Activated T-cell treated with anti-CD3 and anti-CD28 coated beads, Interleukin-2, amount 50 U/mL, for 72 hours (primary cell): ENCODE results near the gene EIF3C. TPM values are rescaled to one million over a fixed set of nuclear protein-coding genes. Genes with fewer than 3 reads are reported as not detected.

Experiments used
- total RNA-seq, 2 donors: library from RNA; stranded (reverse); gene quantifications; one replicate each; pipeline ENCODE4 v1.2.3, GENCODE V29; 2022

Gene EIF3C
- total RNA-seq, 2 donors from 2014 or later, result 470 to 660 TPM

Other genes with a start within 250 kb of the EIF3C start
- gene NPIPB7, start 239.1 kb upstream of the EIF3C start, total RNA-seq, result under 1 TPM in 1 of 2 donors, not detected in 1; 0.48 TPM
- 10 to 100 TPM; 22.4 to 30.1 TPM for gene CLN3, start 219.4 kb upstream of the EIF3C start, total RNA-seq
- 1 to 10 TPM; 2.7 to 3.2 TPM for gene APOBR, start 216.8 kb upstream of the EIF3C start, total RNA-seq
- not detected for gene IL27, start 204.6 kb upstream of the EIF3C start, total RNA-seq
- not detected for gene NUPR1, start 172.5 kb upstream of the EIF3C start, total RNA-seq
- gene SGF29, start 157.5 kb upstream of the EIF3C start, total RNA-seq, result 10 to 100 TPM; 42.4 to 60.0 TPM
- 1 to 10 TPM in 1 of 2 donors, under 1 TPM in 1; 0.25 to 1.2 TPM for gene SULT1A2, start 114.4 kb upstream of the EIF3C start, total RNA-seq
- gene SULT1A1, start 101.4 kb upstream of the EIF3C start, total RNA-seq, result 10 to 100 TPM; 12.7 to 18.6 TPM
- 1 to 10 TPM in 1 of 2 donors, not detected in 1; 2.7 TPM for gene NPIPB8, start 73.4 kb upstream of the EIF3C start, total RNA-seq
- 1 to 10 TPM; 3.4 to 4.1 TPM for gene NPIPB9, start 40.3 kb downstream of the EIF3C start, total RNA-seq
- gene ATXN2L, start 111.5 kb downstream of the EIF3C start, total RNA-seq, result 100 to 1,000 TPM; 456 to 594 TPM
- gene TUFM, start 134.9 kb downstream of the EIF3C start, total RNA-seq, result 100 to 1,000 TPM; 172 to 220 TPM
- gene SH2B1, start 152.4 kb downstream of the EIF3C start, total RNA-seq, result 10 to 100 TPM; 46.7 to 48.1 TPM
- 1 to 10 TPM; 6.1 to 8.4 TPM for gene ATP2A1, start 167.0 kb downstream of the EIF3C start, total RNA-seq
- 10 to 100 TPM; 10.8 to 14.1 TPM for gene RABEP2, start 213.8 kb downstream of the EIF3C start, total RNA-seq
- 1 to 10 TPM; 1.3 to 1.4 TPM for gene CD19, start 220.5 kb downstream of the EIF3C start, total RNA-seq
- gene NFATC2IP, start 239.5 kb downstream of the EIF3C start, total RNA-seq, result 10 to 100 TPM; 81.1 to 97.6 TPM